DND-41 (cell line): ENCODE results near the gene SMS.

Experiments
- EZH2 ChIP-seq: IDR thresholded peaks from 3 replicates; pipeline ENCODE4 v1.6.1; 2012; ENCODE audit warnings: borderline replicate concordance, low read depth, mild to moderate bottlenecking, moderate library complexity, low read length, inconsistent platforms; ENCODE audit not compliant: severe bottlenecking
- TF ChIP-seq, protein P1 (sequence below): IDR thresholded peaks from 2 replicates; pipeline ENCODE4 v1.5.1; 2012; ENCODE audit warnings: borderline replicate concordance, low read length, moderate library complexity, mild to moderate bottlenecking; ENCODE audit not compliant: poor library complexity, severe bottlenecking; ENCODE audit errors: extremely low read depth

DNA sequence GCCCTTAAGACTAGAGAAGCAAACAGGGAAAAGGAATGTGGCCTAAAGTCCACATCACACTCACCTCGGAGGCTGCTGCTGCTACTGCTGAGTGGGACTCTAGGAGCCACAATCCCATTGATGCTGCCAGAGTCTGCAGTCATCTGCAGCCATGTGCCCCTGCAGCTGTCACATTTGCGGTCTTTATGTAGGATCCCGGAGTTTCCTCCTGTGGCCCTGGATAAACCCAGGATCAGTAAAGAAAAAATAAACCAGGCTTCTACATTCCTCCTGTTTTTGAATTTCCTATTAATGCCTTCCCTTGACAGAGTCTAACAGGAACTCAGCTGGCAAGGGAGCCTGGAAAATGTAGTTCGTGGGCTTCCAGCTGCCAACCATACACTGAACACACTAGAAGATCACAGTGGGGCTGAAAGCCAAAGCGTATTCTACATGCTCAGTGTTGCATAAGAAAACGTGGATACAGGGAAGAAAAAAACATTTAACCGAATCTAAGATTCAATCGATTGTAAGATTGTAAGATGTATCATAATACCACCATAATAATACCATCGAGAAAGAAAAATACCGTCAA lies 81.3 kb downstream of the SMS start:
- TF ChIP-seq, protein P1, sequence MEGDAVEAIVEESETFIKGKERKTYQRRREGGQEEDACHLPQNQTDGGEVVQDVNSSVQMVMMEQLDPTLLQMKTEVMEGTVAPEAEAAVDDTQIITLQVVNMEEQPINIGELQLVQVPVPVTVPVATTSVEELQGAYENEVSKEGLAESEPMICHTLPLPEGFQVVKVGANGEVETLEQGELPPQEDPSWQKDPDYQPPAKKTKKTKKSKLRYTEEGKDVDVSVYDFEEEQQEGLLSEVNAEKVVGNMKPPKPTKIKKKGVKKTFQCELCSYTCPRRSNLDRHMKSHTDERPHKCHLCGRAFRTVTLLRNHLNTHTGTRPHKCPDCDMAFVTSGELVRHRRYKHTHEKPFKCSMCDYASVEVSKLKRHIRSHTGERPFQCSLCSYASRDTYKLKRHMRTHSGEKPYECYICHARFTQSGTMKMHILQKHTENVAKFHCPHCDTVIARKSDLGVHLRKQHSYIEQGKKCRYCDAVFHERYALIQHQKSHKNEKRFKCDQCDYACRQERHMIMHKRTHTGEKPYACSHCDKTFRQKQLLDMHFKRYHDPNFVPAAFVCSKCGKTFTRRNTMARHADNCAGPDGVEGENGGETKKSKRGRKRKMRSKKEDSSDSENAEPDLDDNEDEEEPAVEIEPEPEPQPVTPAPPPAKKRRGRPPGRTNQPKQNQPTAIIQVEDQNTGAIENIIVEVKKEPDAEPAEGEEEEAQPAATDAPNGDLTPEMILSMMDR, result no peak
- no peak for TF ChIP-seq EZH2
